Glomerular visceral epithelial cell (primary cell): ENCODE results near the gene ATXN7L2.
A peak's percentile ranks its signal among the peaks of the same experiment; 100 is the strongest.
"Not testable (repeated sequence)": the region's sequence is repeated elsewhere in the genome, so short reads cannot be mapped to it uniquely, and the experiment has no call there.

Experiments
- DNase-seq: peaks from one replicate; pipeline ENCODE4 v3.0.0-alpha.2; 2016; ENCODE audit errors: extremely low spot score

ATXN7L2 gene

GRCh38 chr1:109483672-109484518, at the start of gene ATXN7L2:
ATXN7L2 (plus strand) TSS chr1:109483905; CDS start chr1:109483954, 49 bp downstream.
- peak; percentile 95 for DNase-seq

- DNase-seq = no peak
Observed at GRCh38 chr1:109434484-109434883, 49.2 kb upstream of the ATXN7L2 start.

- DNase-seq = peak; percentile 46
Observed at GRCh38 chr1:109438798-109439297, 44.9 kb upstream of the ATXN7L2 start.

- no peak for DNase-seq
Observed at GRCh38 chr1:109441069-109441468, 42.6 kb upstream of the ATXN7L2 start.

GRCh38 chr1:109443476-109443875, 40.2 kb upstream of the ATXN7L2 start:
- DNase-seq = no peak

GRCh38 chr1:109444346-109444745, 39.4 kb upstream of the ATXN7L2 start:
- DNase-seq = no peak

- DNase-seq = not testable (repeated sequence)
Observed at GRCh38 chr1:109445949-109446695, 37.6 kb upstream of the ATXN7L2 start.

- no peak for DNase-seq
Observed at GRCh38 chr1:109447524-109447923, 36.2 kb upstream of the ATXN7L2 start.

- DNase-seq = no peak
Observed at GRCh38 chr1:109454497-109455133, 29.1 kb upstream of the ATXN7L2 start.

- DNase-seq = no peak
Observed at GRCh38 chr1:109457819-109458218, 25.9 kb upstream of the ATXN7L2 start.

GRCh38 chr1:109466125-109466451, 17.6 kb upstream of the ATXN7L2 start:
- DNase-seq = no peak

- no peak for DNase-seq
Observed at GRCh38 chr1:109466452-109467300, 17.0 kb upstream of the ATXN7L2 start, which contains the start of gene SYPL2. SYPL2 (plus strand) TSS chr1:109466546; CDS start chr1:109466844, 298 bp downstream.

GRCh38 chr1:109467301-109467777, 16.4 kb upstream of the ATXN7L2 start:
- DNase-seq = no peak

- DNase-seq = no peak
Observed at GRCh38 chr1:109468061-109468460, 15.6 kb upstream of the ATXN7L2 start.

- no peak for DNase-seq
Observed at GRCh38 chr1:109468903-109469302, 14.8 kb upstream of the ATXN7L2 start.

- no peak for DNase-seq
Observed at GRCh38 chr1:109470245-109470644, 13.5 kb upstream of the ATXN7L2 start.

GRCh38 chr1:109472779-109473178, 10.9 kb upstream of the ATXN7L2 start:
- DNase-seq = no peak

GRCh38 chr1:109473284-109474057, 10.2 kb upstream of the ATXN7L2 start:
- DNase-seq = not testable (repeated sequence)

- DNase-seq = no peak
Observed at GRCh38 chr1:109474697-109475096, 9.0 kb upstream of the ATXN7L2 start.

GRCh38 chr1:109475261-109475660, 8.4 kb upstream of the ATXN7L2 start:
- DNase-seq = no peak
